ENCODE results near the gene ARHGEF3. TPM values are rescaled to one million over a fixed set of nuclear protein-coding genes. Genes with fewer than 3 reads are reported as not detected.

The ARHGEF3 gene
- total and polyA plus RNA-seq, 9 donors, result 23.5 to 48.2 (median 39.5) TPM

- TF ChIP-seq POLR2A (IDR thresholded peaks at IDR 0.05), result no peak
- TF ChIP-seq, protein P1, sequence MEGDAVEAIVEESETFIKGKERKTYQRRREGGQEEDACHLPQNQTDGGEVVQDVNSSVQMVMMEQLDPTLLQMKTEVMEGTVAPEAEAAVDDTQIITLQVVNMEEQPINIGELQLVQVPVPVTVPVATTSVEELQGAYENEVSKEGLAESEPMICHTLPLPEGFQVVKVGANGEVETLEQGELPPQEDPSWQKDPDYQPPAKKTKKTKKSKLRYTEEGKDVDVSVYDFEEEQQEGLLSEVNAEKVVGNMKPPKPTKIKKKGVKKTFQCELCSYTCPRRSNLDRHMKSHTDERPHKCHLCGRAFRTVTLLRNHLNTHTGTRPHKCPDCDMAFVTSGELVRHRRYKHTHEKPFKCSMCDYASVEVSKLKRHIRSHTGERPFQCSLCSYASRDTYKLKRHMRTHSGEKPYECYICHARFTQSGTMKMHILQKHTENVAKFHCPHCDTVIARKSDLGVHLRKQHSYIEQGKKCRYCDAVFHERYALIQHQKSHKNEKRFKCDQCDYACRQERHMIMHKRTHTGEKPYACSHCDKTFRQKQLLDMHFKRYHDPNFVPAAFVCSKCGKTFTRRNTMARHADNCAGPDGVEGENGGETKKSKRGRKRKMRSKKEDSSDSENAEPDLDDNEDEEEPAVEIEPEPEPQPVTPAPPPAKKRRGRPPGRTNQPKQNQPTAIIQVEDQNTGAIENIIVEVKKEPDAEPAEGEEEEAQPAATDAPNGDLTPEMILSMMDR (IDR thresholded peaks at IDR 0.05), result no peak
- no peak for TF ChIP-seq EP300 (IDR thresholded peaks at IDR 0.05)
Measured at GRCh38 chr3:56689303-56689702, 112.4 kb downstream of the ARHGEF3 start.

DNA sequence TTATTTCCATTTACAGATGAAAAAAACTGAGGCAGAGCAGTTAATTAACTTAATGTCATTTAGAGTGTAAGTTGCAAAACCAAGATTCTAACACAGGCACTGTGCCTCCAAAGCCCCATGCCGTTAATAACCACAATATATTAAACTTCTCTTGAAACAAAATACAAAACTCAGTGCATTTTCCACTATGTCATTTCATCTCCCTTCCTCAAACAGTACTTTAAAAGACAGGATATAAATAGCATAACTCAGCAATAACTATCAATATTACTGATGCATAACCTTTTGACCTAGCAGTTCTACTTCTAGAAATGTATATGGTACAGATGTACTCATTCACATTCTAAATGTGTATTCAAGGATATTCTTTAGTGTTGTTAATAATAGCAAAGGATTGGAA is 113.6 kb downstream of the ARHGEF3 start:
- H3K36me3 ChIP-seq, result no peaks in the 10 kb centered on the region
- no peak for TF ChIP-seq POLR2A (IDR thresholded peaks at IDR 0.05)
- no peak for TF ChIP-seq EP300 (IDR thresholded peaks at IDR 0.05)
- TF ChIP-seq, protein P1 (IDR thresholded peaks at IDR 0.05), result no peak
- no peaks in the 10 kb centered on the region for H3K9me3 ChIP-seq
- H3K4me1 ChIP-seq (ENCODE audit: insufficient read depth), result no peaks in the 10 kb centered on the region
- WGBS, 3 donors, result 84 to 88% (median 86%) methylated on average over 1 of the region's 1 CpG
- intact Hi-C loops (cut with DNase I), result no loop called here
- no peak for DNase-seq
- no peak overlapping the region for H3K4me3 ChIP-seq
- H3K27me3 ChIP-seq, result no peaks in the 10 kb centered on the region
- no peak overlapping the region for H3K27ac ChIP-seq

More at GRCh38 chr3:56689303-56689702, 112.4 kb downstream of the ARHGEF3 start:
- H3K4me1 ChIP-seq (ENCODE audit: insufficient read depth), result no peaks in the 10 kb centered on the region
- H3K27me3 ChIP-seq, result no peaks in the 10 kb centered on the region
- no peak overlapping the region for H3K4me3 ChIP-seq
- 98 to 100% (median 100%) methylated on average over 1 of the region's 1 CpG for WGBS, 3 donors
- no peaks in the 10 kb centered on the region for H3K9me3 ChIP-seq
- no peaks in the 10 kb centered on the region for H3K36me3 ChIP-seq
- intact Hi-C loops (cut with DNase I), result no loop called here
- DNase-seq, result no peak
- H3K27ac ChIP-seq, result no peak overlapping the region

DNA sequence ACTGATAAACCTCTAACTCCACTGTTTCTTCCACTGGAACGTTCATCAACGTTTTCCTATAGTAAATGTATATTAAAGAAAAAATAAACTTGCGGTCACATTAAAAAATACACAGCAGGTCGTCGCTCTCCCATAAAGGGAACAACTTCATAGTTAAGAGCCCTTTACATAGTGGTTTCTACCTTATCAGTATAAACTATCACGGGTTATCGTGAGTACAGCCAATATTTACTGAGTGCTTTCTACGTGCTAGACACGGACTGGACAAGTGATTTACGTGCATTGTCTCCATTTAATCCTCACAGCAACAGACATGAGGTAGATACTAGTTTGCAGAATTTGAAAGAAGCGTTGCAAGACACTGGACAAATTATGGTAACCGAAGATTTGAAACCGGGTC is 117.7 kb downstream of the ARHGEF3 start:
- H3K27ac ChIP-seq, result no peak overlapping the region
- H3K4me1 ChIP-seq (ENCODE audit: insufficient read depth), result no peaks in the 10 kb centered on the region
- no peaks in the 10 kb centered on the region for H3K9me3 ChIP-seq
- DNase-seq, result no peak
- H3K27me3 ChIP-seq, result no peaks in the 10 kb centered on the region
- 96 to 97% (median 97%) methylated on average over 13 of the region's 13 CpGs for WGBS, 3 donors
- intact Hi-C loops (cut with DNase I), result no loop called here
- no peaks in the 10 kb centered on the region for H3K36me3 ChIP-seq
- no peak for TF ChIP-seq EP300 (IDR thresholded peaks at IDR 0.05)
- no peak for TF ChIP-seq POLR2A (IDR thresholded peaks at IDR 0.05)
- TF ChIP-seq, protein P1 (IDR thresholded peaks at IDR 0.05), result no peak
- H3K4me3 ChIP-seq, result no peak overlapping the region

- Histone ChIP-seq H3K36me3 (no peaks in the 10 kb centered on the region), H3K9me3 (no peaks in the 10 kb centered on the region), H3K4me3 (peak within 1 kb of the TSS; percentile 56), H3K4me1 (ENCODE audit: insufficient read depth) (peaks cover 3% of the 10 kb centered on the region), H3K27me3 (no peaks in the 10 kb centered on the region), H3K27ac (peak within 1 kb of the TSS; percentile 99 to 100)
- intact Hi-C loops (cut with DNase I), result no loop called here
- TF ChIP-seq, protein P1 (IDR thresholded peaks at IDR 0.05), result no peak
- TF ChIP-seq POLR2A (IDR thresholded peaks at IDR 0.05) (peak; percentile 75), EP300 (IDR thresholded peaks at IDR 0.05) (no peak)
- DNase-seq, result peak; percentile 81 to 91 (median 87)
- WGBS, 3 donors, result 13 to 62% (median 23%) methylated on average over 25 to 68 of the region's 68 CpGs
Measured at GRCh38 chr3:56683122-56683817, 118.5 kb downstream of the ARHGEF3 start, which contains the start of gene TASOR. TSS of gene TASOR (minus strand) at chr3:56683265. CDS start at chr3:56683006, 259 bp downstream.

All from ovary (tissue), 9 donors.